Measurements from ENCODE around the gene GLRB. TPM values are rescaled to one million over a fixed set of nuclear protein-coding genes. Genes with fewer than 3 reads are reported as not detected.

GLRB gene
- total and polyA plus RNA-seq, 10 of the 15 experiments (the other 5 are each of a cell fraction or from before 2014, with no cell fraction given): 0.04 TPM; not detected in 9

Small RNAs within 50 kb of the gene (small RNA-seq; reads per million reads assigned to genes)
- not detected for gene RF00019
- gene RNU6-582P: not detected

Other genes with a start within 250 kb of the GLRB start
- gene PDGFC, start 104.4 kb upstream of the GLRB start, total RNA-seq (2014; rRNA removed): not detected in 2 replicates
- gene PDGFC, start 104.4 kb upstream of the GLRB start, total RNA-seq (2014; rRNA removed; fragmentation: Illumina TruSeq; extraction: Trizol): not detected in 2 replicates
- gene PDGFC, start 104.4 kb upstream of the GLRB start, total RNA-seq (2021): 0.18 TPM in 1 of 2 replicates, not detected in the other
- gene PDGFC, start 104.4 kb upstream of the GLRB start, polyA plus RNA-seq (2011; rRNA removed): not detected in 2 replicates
- gene PDGFC, start 104.4 kb upstream of the GLRB start, polyA plus RNA-seq (2014; fragmentation: Illumina TruSeq; extraction: Trizol): not detected in 2 replicates
- gene PDGFC, start 104.4 kb upstream of the GLRB start, polyA plus RNA-seq (2014; fragmentation: Nextera tagmentation; extraction: Ambion mirVana): under 1 TPM in 1 of 2 experiments, not detected in 1; 0.02 TPM
- gene PDGFC, start 104.4 kb upstream of the GLRB start, polyA plus RNA-seq (2014; rRNA removed): not detected in 2 replicates
- gene PDGFC, start 104.4 kb upstream of the GLRB start, polyA plus RNA-seq (2016; fragmentation: Nextera tagmentation; extraction: Ambion mirVana): not detected
- gene GRIA2, start 144.6 kb downstream of the GLRB start, total RNA-seq (2014; rRNA removed): under 0.01 TPM in 1 of 2 replicates, not detected in the other
- not detected in 2 replicates for gene GRIA2, start 144.6 kb downstream of the GLRB start, total RNA-seq (2014; rRNA removed; fragmentation: Illumina TruSeq; extraction: Trizol)
- not detected in 2 replicates for gene GRIA2, start 144.6 kb downstream of the GLRB start, total RNA-seq (2021)
- gene GRIA2, start 144.6 kb downstream of the GLRB start, polyA plus RNA-seq (2011; rRNA removed): 0.04 TPM in 1 of 2 replicates, not detected in the other
- not detected in 2 replicates for gene GRIA2, start 144.6 kb downstream of the GLRB start, polyA plus RNA-seq (2014; fragmentation: Illumina TruSeq; extraction: Trizol)
- gene GRIA2, start 144.6 kb downstream of the GLRB start, polyA plus RNA-seq (2014; fragmentation: Nextera tagmentation; extraction: Ambion mirVana): not detected
- gene GRIA2, start 144.6 kb downstream of the GLRB start, polyA plus RNA-seq (2014; rRNA removed): not detected in 2 replicates
- gene GRIA2, start 144.6 kb downstream of the GLRB start, polyA plus RNA-seq (2016; fragmentation: Nextera tagmentation; extraction: Ambion mirVana): not detected

Data from GM12878 (cell line).